Measurements from ENCODE around the gene IARS1.

DNA sequence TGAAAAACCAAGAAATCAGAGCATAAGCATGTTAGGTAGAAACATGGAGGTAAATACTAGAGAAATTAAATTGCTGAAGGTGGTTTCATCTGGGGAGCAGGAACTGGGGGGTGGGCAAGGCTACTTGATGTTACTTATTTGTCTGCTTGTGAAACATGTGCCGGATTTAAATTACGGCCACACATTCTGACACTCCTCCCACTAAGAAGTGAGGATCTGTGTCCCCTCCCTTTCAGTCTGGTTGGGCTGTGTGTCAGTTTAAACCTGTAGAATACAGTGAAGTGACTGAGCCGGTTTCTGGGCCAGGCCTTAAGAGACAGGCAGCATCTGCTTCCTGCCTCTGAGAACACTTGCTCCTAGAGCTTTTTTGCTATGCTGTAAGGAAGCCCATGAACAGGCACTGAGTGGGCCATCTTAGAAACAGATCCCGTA, 2.3 kb upstream of the IARS1 start:
- TF ChIP-seq, protein P1, sequence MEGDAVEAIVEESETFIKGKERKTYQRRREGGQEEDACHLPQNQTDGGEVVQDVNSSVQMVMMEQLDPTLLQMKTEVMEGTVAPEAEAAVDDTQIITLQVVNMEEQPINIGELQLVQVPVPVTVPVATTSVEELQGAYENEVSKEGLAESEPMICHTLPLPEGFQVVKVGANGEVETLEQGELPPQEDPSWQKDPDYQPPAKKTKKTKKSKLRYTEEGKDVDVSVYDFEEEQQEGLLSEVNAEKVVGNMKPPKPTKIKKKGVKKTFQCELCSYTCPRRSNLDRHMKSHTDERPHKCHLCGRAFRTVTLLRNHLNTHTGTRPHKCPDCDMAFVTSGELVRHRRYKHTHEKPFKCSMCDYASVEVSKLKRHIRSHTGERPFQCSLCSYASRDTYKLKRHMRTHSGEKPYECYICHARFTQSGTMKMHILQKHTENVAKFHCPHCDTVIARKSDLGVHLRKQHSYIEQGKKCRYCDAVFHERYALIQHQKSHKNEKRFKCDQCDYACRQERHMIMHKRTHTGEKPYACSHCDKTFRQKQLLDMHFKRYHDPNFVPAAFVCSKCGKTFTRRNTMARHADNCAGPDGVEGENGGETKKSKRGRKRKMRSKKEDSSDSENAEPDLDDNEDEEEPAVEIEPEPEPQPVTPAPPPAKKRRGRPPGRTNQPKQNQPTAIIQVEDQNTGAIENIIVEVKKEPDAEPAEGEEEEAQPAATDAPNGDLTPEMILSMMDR (IDR thresholded peaks at IDR 0.05), result no peak
- no peak for TF ChIP-seq POLR2A (IDR thresholded peaks at IDR 0.05)
